HG03159 (cell line): ENCODE data around the gene SLC22A15.

Experiments
- ATAC-seq: cut with Tn5 transposase; IDR thresholded peaks from one replicate; pipeline ENCODE4 v1.9.1; 2021; ENCODE audit warnings: mild to moderate bottlenecking, moderate library complexity; ENCODE audit not compliant: unreplicated experiment

The SLC22A15 gene

GRCh38 chr1:116099379-116099778 is 123.1 kb downstream of the SLC22A15 start:
- ATAC-seq: no peak

- ATAC-seq: no peak
Measured at GRCh38 chr1:116099919-116100318, 123.6 kb downstream of the SLC22A15 start.

GRCh38 chr1:116104667-116105066 is 128.4 kb downstream of the SLC22A15 start:
- ATAC-seq: peak; percentile 79

- ATAC-seq: no peak
Measured at GRCh38 chr1:116105996-116106395, 129.7 kb downstream of the SLC22A15 start.

GRCh38 chr1:116106646-116107045 is 130.3 kb downstream of the SLC22A15 start:
- ATAC-seq: no peak

- no peak for ATAC-seq
Measured at GRCh38 chr1:116107371-116107770, 131.1 kb downstream of the SLC22A15 start.

- ATAC-seq: peak; percentile 73
Measured at GRCh38 chr1:116110567-116111523, 134.5 kb downstream of the SLC22A15 start, which contains the start of gene MAB21L3. Gene MAB21L3 (plus strand): TSS chr1:116111399. CDS start chr1:116112616, 1,217 bp downstream.

- ATAC-seq: no peak
Measured at GRCh38 chr1:116111524-116112021, 135.3 kb downstream of the SLC22A15 start.

- ATAC-seq: no peak
Measured at GRCh38 chr1:116112388-116113140, 136.3 kb downstream of the SLC22A15 start.

GRCh38 chr1:116113615-116114014 is 137.3 kb downstream of the SLC22A15 start:
- no peak for ATAC-seq

GRCh38 chr1:116115476-116116439 is 139.4 kb downstream of the SLC22A15 start:
- ATAC-seq: no peak

GRCh38 chr1:116118471-116118870 is 142.2 kb downstream of the SLC22A15 start:
- no peak for ATAC-seq
